Measurements from ENCODE around the gene LAMTOR4.
"Not testable (repeated sequence)": the region's sequence is repeated elsewhere in the genome, so short reads cannot be mapped to it uniquely, and the experiment has no call there.

LAMTOR4 gene

GRCh38 chr7:100192969-100193368 lies 44.3 kb downstream of the LAMTOR4 start:
- no peak for FAIRE-seq

GRCh38 chr7:100195222-100195621 lies 46.5 kb downstream of the LAMTOR4 start:
- FAIRE-seq: no peak
- DNase-seq (ENCODE audit: insufficient read length, low spot score): no peak

More at GRCh38 chr7:100192969-100193368, 44.3 kb downstream of the LAMTOR4 start:
- no peak for DNase-seq (ENCODE audit: insufficient read length, low spot score)

GRCh38 chr7:100195901-100196322 lies 47.2 kb downstream of the LAMTOR4 start:
- peak; percentile 21 for FAIRE-seq
- not testable (repeated sequence) for DNase-seq (ENCODE audit: insufficient read length, low spot score)

- DNase-seq (ENCODE audit: insufficient read length, low spot score): no peak
- FAIRE-seq: no peak
These were observed 49.5 kb downstream of the LAMTOR4 start for GRCh38 chr7:100198266-100198665.

GRCh38 chr7:100200693-100201092 lies 52.0 kb downstream of the LAMTOR4 start:
- FAIRE-seq (no peak), DNase-seq (ENCODE audit: insufficient read length, low spot score) (no peak)

Data from GM19239 (cell line).